ENCODE data around the gene SPG7. TPM values are rescaled to one million over a fixed set of nuclear protein-coding genes. Genes with fewer than 3 reads are reported as not detected.
A peak's percentile ranks its signal among the peaks of the same experiment; 100 is the strongest.

The SPG7 gene
- total RNA-seq, 1 experiment from 2014 or later, result 141 TPM

DNA sequence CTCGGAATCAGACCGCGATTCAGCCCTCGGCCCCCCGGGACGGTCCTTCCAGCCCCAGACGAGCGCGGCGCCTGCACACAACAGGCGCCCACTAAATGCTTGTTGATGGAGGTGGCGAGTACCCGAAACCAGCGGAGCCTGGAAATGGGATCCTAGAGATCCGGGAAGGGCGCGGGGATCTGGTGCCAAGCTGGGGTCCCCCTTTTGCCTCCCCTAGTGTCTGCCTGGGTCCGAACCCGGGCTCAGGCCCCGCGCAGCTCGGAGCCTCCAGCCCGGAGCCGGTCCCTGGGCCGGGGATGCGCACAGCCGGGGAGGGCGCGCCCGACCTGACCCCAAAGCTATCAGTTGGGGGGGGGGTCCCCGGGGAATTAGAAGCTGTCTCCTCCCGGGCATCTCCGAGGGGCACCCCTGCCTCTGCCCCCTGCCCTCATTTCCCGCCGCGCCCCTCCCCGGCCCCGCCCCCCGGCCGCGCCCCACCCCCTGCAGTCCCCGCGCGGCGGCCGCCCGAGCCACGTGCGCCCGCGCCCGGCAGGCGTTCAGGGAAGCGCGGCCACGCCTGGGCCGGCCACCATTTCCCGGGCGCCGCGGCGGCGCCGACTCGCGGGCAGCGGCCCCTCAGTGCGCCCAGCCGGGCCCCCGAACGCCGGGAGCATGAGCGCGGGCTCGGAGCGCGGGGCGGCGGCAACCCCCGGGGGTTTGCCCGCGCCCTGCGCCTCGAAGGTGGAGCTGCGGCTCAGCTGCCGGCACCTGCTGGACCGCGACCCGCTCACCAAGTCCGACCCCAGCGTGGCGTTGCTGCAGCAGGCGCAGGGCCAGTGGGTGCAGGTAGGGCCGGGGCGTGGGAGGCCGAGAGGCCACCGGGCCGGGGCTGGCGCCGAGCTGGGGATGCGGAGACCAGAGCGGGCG, 67.3 kb downstream of the SPG7 start, which contains the start of gene CPNE7:
Gene CPNE7 (plus strand): TSS at position 512 of the 906 bp plus-strand sequence. CDS start 140 bp downstream, at position 652.
- Mint-ChIP-seq H3K9me3 (no peaks in the 10 kb centered on the region), H3K27ac (no peak within 1 kb of the TSS), H3K4me1 (peaks cover 8% of the 10 kb centered on the region), H3K27me3 (ENCODE audit: low read depth) (peaks cover 10% of the 10 kb centered on the region), H3K36me3 (no peaks in the 10 kb centered on the region; the same call in 1 of the 2 replicates), H3K4me3 (peak within 1 kb of the TSS; percentile 76)
- ATAC-seq, result peak; percentile 9
- DNase-seq (ENCODE audit: low spot score), result peak; percentile 38
- 0 out of 2 replicates have a peak, but pooled peaks have one; percentile 7 for TF ChIP-seq USF2 (CRISPR knock-in tag; IDR thresholded peaks at IDR 0.05)
- TF ChIP-seq ZNF263 (CRISPR knock-in tag; IDR thresholded peaks at IDR 0.05; ENCODE audit: low read depth), result no peak
- TF ChIP-seq, protein P1, sequence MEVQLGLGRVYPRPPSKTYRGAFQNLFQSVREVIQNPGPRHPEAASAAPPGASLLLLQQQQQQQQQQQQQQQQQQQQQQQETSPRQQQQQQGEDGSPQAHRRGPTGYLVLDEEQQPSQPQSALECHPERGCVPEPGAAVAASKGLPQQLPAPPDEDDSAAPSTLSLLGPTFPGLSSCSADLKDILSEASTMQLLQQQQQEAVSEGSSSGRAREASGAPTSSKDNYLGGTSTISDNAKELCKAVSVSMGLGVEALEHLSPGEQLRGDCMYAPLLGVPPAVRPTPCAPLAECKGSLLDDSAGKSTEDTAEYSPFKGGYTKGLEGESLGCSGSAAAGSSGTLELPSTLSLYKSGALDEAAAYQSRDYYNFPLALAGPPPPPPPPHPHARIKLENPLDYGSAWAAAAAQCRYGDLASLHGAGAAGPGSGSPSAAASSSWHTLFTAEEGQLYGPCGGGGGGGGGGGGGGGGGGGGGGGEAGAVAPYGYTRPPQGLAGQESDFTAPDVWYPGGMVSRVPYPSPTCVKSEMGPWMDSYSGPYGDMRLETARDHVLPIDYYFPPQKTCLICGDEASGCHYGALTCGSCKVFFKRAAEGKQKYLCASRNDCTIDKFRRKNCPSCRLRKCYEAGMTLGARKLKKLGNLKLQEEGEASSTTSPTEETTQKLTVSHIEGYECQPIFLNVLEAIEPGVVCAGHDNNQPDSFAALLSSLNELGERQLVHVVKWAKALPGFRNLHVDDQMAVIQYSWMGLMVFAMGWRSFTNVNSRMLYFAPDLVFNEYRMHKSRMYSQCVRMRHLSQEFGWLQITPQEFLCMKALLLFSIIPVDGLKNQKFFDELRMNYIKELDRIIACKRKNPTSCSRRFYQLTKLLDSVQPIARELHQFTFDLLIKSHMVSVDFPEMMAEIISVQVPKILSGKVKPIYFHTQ (CRISPR knock-in tag; IDR thresholded peaks at IDR 0.05), result no peak
- TF ChIP-seq, protein P2, sequence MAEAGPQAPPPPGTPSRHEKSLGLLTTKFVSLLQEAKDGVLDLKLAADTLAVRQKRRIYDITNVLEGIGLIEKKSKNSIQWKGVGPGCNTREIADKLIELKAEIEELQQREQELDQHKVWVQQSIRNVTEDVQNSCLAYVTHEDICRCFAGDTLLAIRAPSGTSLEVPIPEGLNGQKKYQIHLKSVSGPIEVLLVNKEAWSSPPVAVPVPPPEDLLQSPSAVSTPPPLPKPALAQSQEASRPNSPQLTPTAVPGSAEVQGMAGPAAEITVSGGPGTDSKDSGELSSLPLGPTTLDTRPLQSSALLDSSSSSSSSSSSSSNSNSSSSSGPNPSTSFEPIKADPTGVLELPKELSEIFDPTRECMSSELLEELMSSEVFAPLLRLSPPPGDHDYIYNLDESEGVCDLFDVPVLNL (CRISPR knock-in tag; IDR thresholded peaks at IDR 0.05; ENCODE audit: borderline replicate concordance, low read depth), result no peak
- ChIA-PET CTCF (interaction anchor here (0.6 to 2.6 kb wide), 14 partner anchors 10 to 990 kb away, joined by 3 to 16 read pairs (median 4); no protein-coding TSS in a partner anchor), POLR2A (interaction anchor here (0.6 to 1.4 kb wide), 3 partner anchors 10 to 66 kb away, joined by 3 to 7 read pairs (median 6); no protein-coding TSS in a partner anchor)

DNA sequence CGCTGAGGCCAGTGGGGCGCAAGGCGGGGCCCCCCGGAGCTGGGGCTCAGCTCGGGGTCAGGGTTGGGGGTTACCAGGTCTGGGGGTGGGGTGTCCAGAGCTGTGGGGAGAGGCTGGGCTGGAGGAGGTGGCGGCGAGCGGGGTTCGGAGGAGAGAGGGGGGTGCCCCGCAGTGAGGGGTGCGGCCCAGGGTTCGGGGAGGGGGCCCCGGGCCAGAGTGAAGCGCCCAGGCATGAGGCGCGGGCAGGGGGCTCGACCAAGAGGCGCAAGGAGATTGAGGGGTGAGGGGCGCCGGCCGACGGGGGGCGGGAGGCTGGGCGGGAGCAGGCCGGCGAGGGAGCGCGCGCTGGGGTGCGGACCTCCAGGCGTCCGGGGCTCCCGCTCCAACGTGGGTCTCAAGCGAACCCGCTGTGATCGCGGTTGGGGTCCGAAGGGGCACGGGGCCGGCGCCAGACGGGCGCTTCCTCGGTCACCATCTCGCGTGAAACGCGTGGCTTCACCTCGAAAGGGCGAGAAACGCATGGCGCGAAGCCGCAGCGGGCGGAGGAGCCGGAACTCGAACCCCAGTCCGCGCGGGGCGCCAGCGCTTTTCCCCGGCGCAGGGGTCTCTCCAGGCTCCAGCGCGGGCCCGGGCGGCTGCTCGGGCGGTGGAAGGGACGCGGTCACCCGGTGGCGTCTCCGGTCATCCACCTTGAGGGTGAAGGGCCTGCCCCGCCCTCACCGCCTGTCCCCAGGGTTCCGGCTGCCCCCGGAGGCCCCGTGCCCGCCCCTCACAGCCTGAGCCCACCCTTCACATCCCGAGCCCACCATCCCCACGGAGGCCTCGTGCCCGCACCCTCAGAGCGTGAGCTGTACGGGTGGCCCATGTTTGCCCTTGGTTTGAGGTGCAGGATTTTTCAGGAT, 68.2 kb downstream of the SPG7 start:
- peak; percentile 39 for DNase-seq (ENCODE audit: low spot score)
- TF ChIP-seq FOXP1 (CRISPR knock-in tag; IDR thresholded peaks at IDR 0.05; ENCODE audit: borderline replicate concordance) (peak; percentile 22; the same call in 1 of the 2 replicates), ESRRA (CRISPR knock-in tag; IDR thresholded peaks at IDR 0.05; ENCODE audit: borderline replicate concordance) (peak; percentile 20; the same call in 1 of the 2 replicates), EMX1 (CRISPR knock-in tag; IDR thresholded peaks at IDR 0.05) (no peak), JAZF1 (CRISPR knock-in tag; IDR thresholded peaks at IDR 0.05) (no peak), ETV6 (CRISPR knock-in tag; IDR thresholded peaks at IDR 0.05) (peak; percentile 14; the same call in 1 of the 2 replicates), MAX (CRISPR knock-in tag; IDR thresholded peaks at IDR 0.05) (peak; percentile 55; the same call in 1 of the 2 replicates), PRDM15 (CRISPR knock-in tag; IDR thresholded peaks at IDR 0.05) (no peak), OVOL2 (CRISPR knock-in tag; IDR thresholded peaks at IDR 0.05; ENCODE audit: borderline replicate concordance) (no peak), FOXP4 (CRISPR knock-in tag; IDR thresholded peaks at IDR 0.05) (0 out of 2 replicates have a peak, but pooled peaks have one; percentile 22), NR3C1 (CRISPR knock-in tag; conservative IDR thresholded peaks at IDR 0.05; ENCODE audit: low read depth) (0 out of 2 replicates have a peak, but pooled peaks have one; percentile 29), ZNF423 (CRISPR knock-in tag; IDR thresholded peaks at IDR 0.05) (peak; percentile 46; the same call in 1 of the 2 replicates)
- TF ChIP-seq, protein P3, sequence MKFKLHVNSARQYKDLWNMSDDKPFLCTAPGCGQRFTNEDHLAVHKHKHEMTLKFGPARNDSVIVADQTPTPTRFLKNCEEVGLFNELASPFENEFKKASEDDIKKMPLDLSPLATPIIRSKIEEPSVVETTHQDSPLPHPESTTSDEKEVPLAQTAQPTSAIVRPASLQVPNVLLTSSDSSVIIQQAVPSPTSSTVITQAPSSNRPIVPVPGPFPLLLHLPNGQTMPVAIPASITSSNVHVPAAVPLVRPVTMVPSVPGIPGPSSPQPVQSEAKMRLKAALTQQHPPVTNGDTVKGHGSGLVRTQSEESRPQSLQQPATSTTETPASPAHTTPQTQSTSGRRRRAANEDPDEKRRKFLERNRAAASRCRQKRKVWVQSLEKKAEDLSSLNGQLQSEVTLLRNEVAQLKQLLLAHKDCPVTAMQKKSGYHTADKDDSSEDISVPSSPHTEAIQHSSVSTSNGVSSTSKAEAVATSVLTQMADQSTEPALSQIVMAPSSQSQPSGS (CRISPR knock-in tag; IDR thresholded peaks at IDR 0.05; ENCODE audit: borderline replicate concordance, low read depth), result no peak

More for the DNA sequence above, 68.2 kb downstream of the SPG7 start:
- CTCF ChIA-PET, result interaction anchor here (0.6 to 2.6 kb wide), 11 partner anchors 11 to 991 kb away, joined by 3 to 16 read pairs (median 4); partner anchors contain the start of gene SPATA2L
- H3K36me3 Mint-ChIP-seq, result no peaks in the 10 kb centered on the region; the same call in 1 of the 2 replicates
- POLR2A ChIA-PET, result interaction anchor here (1.1 to 1.4 kb wide), 2 partner anchors 11 to 65 kb away, joined by 3 to 6 read pairs; no protein-coding TSS in a partner anchor
- H3K4me1 Mint-ChIP-seq, result peaks cover 8% of the 10 kb centered on the region
- no peak overlapping the region for H3K27ac Mint-ChIP-seq
- no peaks in the 10 kb centered on the region for H3K9me3 Mint-ChIP-seq
- H3K4me3 Mint-ChIP-seq, result peak overlapping the region; percentile 56; the same call in 1 of the 2 replicates
- ATAC-seq, result no peak
- H3K27me3 Mint-ChIP-seq (ENCODE audit: low read depth), result peaks cover 10% of the 10 kb centered on the region

All from WTC11 (cell line).